ENCODE data around the gene CKB. TPM values are rescaled to one million over a fixed set of nuclear protein-coding genes. Genes with fewer than 3 reads are reported as not detected.
A peak's percentile ranks its signal among the peaks of the same experiment; 100 is the strongest.

The CKB gene
- polyA plus RNA-seq, 2 of the 4 experiments (the other 2 are of a cell fraction): 52.3 to 79.8 TPM

GRCh38 chr14:103539056-103539825 lies 16.6 kb upstream of the CKB start:
- WGBS (ENCODE audit: missing lambda C conversion rate): 92% methylated on average over 25 of the region's 28 CpGs
- TF ChIP-seq ZNF302 (CRISPR knock-in tag; IDR thresholded peaks at IDR 0.05) (no peak), MYC (IDR thresholded peaks at IDR 0.05; ENCODE audit: borderline replicate concordance, low read length) (no peak), ZC3H11A (IDR thresholded peaks at IDR 0.05) (no peak), NPAS2 (CRISPR knock-in tag; IDR thresholded peaks at IDR 0.05; ENCODE audit: borderline replicate concordance) (no peak), CBX8 (IDR thresholded peaks at IDR 0.05) (no peak), HOXB5 (CRISPR knock-in tag; IDR thresholded peaks at IDR 0.05) (no peak), PHF8 (IDR thresholded peaks at IDR 0.05; ENCODE audit: borderline replicate concordance, low read depth) (no peak), JUNB (IDR thresholded peaks at IDR 0.05) (no peak), JUN (IDR thresholded peaks at IDR 0.05) (no peak), EHF (CRISPR knock-in tag; IDR thresholded peaks at IDR 0.05) (no peak), ZSCAN20 (CRISPR knock-in tag; IDR thresholded peaks at IDR 0.05) (no peak), TFCP2L1 (CRISPR knock-in tag; IDR thresholded peaks at IDR 0.05) (no peak), CBX2 (IDR thresholded peaks at IDR 0.05; ENCODE audit: borderline replicate concordance, low read depth) (no peak), EP300 (IDR thresholded peaks at IDR 0.05) (no peak), GATA3 (IDR thresholded peaks at IDR 0.05; ENCODE audit: borderline replicate concordance) (no peak), POLR2A (IDR thresholded peaks at IDR 0.05; ENCODE audit: low read length) (no peak)
- TF ChIP-seq, protein P1, sequence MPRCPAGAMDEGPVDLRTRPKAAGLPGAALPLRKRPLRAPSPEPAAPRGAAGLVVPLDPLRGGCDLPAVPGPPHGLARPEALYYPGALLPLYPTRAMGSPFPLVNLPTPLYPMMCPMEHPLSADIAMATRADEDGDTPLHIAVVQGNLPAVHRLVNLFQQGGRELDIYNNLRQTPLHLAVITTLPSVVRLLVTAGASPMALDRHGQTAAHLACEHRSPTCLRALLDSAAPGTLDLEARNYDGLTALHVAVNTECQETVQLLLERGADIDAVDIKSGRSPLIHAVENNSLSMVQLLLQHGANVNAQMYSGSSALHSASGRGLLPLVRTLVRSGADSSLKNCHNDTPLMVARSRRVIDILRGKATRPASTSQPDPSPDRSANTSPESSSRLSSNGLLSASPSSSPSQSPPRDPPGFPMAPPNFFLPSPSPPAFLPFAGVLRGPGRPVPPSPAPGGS (IDR thresholded peaks at IDR 0.05): no peak
- TF ChIP-seq, protein P2, sequence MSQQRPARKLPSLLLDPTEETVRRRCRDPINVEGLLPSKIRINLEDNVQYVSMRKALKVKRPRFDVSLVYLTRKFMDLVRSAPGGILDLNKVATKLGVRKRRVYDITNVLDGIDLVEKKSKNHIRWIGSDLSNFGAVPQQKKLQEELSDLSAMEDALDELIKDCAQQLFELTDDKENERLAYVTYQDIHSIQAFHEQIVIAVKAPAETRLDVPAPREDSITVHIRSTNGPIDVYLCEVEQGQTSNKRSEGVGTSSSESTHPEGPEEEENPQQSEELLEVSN (IDR thresholded peaks at IDR 0.05; ENCODE audit: borderline replicate concordance, low read depth): no peak
- TF ChIP-seq, protein P3, sequence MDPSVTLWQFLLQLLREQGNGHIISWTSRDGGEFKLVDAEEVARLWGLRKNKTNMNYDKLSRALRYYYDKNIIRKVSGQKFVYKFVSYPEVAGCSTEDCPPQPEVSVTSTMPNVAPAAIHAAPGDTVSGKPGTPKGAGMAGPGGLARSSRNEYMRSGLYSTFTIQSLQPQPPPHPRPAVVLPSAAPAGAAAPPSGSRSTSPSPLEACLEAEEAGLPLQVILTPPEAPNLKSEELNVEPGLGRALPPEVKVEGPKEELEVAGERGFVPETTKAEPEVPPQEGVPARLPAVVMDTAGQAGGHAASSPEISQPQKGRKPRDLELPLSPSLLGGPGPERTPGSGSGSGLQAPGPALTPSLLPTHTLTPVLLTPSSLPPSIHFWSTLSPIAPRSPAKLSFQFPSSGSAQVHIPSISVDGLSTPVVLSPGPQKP (IDR thresholded peaks at IDR 0.05; ENCODE audit: low read depth, low read length): no peak
- DNase-seq (ENCODE audit: low read depth in 1 of 2, low spot score in 1 of 2) (no peak), ATAC-seq (peak in 1 of 2 experiments; percentile 4; a peak in 1 of 6 replicates), FAIRE-seq (no peak)
- H3K9me3 ChIP-seq: no peaks in the 10 kb centered on the region
- H3K27ac ChIP-seq: peak overlapping the region in 1 of 2 experiments; percentile 26; a peak in 1 of 6 replicates
- CTCF ChIA-PET: interaction anchor here (11.8 to 28.8 kb wide), 3 partner anchors 6 to 20 kb away, joined by 184 to 489 read pairs (median 184); partner anchors contain the start of genes CKB and TRMT61A
- H3K4me2 ChIP-seq: no peak overlapping the region
- H3K4me1 ChIP-seq: peaks cover 38% of the 10 kb centered on the region
- POLR2A ChIA-PET: interaction anchor here (0.9 to 1.9 kb wide), 2 partner anchors 10 to 17 kb away, joined by 4 to 6 read pairs; partner anchors contain the start of gene TRMT61A
- H3K4me3 ChIP-seq: no peak overlapping the region

DNA sequence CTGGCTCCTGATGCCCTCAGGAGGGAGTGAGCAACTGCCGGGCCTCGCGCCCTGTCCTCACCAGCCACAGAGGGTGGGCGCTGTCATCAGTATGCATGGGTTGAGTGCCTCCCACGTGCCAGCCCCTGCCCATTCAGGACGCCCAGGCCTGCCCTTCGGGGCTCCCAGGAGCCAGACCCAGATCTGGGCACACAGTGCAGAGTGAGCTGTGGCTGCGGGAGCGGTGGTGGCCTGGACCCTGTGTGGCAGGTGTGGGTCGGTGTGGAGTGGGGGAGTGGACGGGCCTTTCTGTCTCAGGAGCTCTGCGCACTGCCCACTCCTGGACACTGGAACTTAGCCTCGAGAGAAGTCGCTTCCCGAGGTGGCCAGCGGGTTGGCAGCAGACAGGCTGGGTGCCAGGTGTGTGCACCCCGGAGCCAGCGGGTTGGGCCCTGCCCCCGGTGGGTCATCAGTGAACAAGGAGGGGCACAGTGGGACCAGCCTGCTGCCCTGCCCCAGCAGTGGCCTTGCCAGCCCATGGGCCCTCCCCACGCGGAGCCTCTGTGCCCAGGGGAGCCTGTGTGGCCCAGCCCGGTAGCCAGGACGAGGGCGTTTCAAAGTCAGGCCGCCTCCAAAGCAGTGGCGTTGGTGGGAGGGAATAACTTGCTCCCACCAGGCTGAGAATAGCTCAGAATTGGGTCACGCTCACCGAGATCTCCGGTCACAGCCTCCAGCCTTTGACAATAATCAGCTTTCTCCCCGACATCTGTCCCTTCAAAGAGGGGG lies 15.8 kb upstream of the CKB start:
- Histone ChIP-seq H3K27ac (peak overlapping the region in 1 of 2 experiments; percentile 26; a peak in 1 of 6 replicates), H3K9me3 (no peaks in the 10 kb centered on the region), H3K4me1 (peaks cover 38% of the 10 kb centered on the region), H3K4me3 (no peak overlapping the region), H3K4me2 (no peak overlapping the region)
- ATAC-seq: peak in 1 of 2 experiments; percentile 1; a peak in 2 of 6 replicates
- 79% methylated on average over 21 of the region's 30 CpGs for WGBS (ENCODE audit: missing lambda C conversion rate)
- DNase-seq (ENCODE audit: low read depth in 1 of 2, low spot score in 1 of 2): no peak
- FAIRE-seq: no peak
- CTCF ChIA-PET: interaction anchor here (12.7 to 28.8 kb wide), 2 partner anchors 6 to 19 kb away, joined by 184 to 489 read pairs; partner anchors contain the start of gene CKB
- POLR2A ChIA-PET: interaction anchor here (0.9 to 1.9 kb wide), 2 partner anchors 10 to 17 kb away, joined by 4 to 6 read pairs; partner anchors contain the start of gene TRMT61A
- TF ChIP-seq RARB (CRISPR knock-in tag; IDR thresholded peaks at IDR 0.05) (no peak), CHD4 (IDR thresholded peaks at IDR 0.05; ENCODE audit: borderline replicate concordance) (no peak), MYC (IDR thresholded peaks at IDR 0.05; ENCODE audit: borderline replicate concordance, low read length) (no peak), RNF2 (IDR thresholded peaks at IDR 0.05; ENCODE audit: borderline replicate concordance, low read depth) (no peak), CBX8 (IDR thresholded peaks at IDR 0.05) (no peak), SMC3 (IDR thresholded peaks at IDR 0.05) (no peak), FOSB (CRISPR knock-in tag; IDR thresholded peaks at IDR 0.05) (no peak), MAX (IDR thresholded peaks at IDR 0.05) (no peak), KDM1A (IDR thresholded peaks at IDR 0.05; ENCODE audit: low read depth) (no peak), ZFP36 (IDR thresholded peaks at IDR 0.05; ENCODE audit: borderline replicate concordance, partially characterized antibody) (no peak), RAD21 (conservative IDR thresholded peaks at IDR 0.05 in 1 of 2, IDR thresholded peaks at IDR 0.05 in 1 of 2) (no peak), TFCP2L1 (CRISPR knock-in tag; IDR thresholded peaks at IDR 0.05) (no peak), POLR2AphosphoS2 (conservative IDR thresholded peaks at IDR 0.05; ENCODE audit: low read length) (no peak), NPAS2 (CRISPR knock-in tag; IDR thresholded peaks at IDR 0.05; ENCODE audit: borderline replicate concordance) (no peak)
- TF ChIP-seq, protein P2 (IDR thresholded peaks at IDR 0.05; ENCODE audit: borderline replicate concordance, low read depth): no peak

All from A549 (cell line).